ENCODE measurements around the gene ODF2. TPM values are rescaled to one million over a fixed set of nuclear protein-coding genes. Genes with fewer than 3 reads are reported as not detected.
"Not testable (repeated sequence)": the region's sequence is repeated elsewhere in the genome, so short reads cannot be mapped to it uniquely, and the experiment has no call there.

ODF2 gene
- total RNA-seq: 10 to 100 TPM; 73.6 to 73.7 TPM

DNA sequence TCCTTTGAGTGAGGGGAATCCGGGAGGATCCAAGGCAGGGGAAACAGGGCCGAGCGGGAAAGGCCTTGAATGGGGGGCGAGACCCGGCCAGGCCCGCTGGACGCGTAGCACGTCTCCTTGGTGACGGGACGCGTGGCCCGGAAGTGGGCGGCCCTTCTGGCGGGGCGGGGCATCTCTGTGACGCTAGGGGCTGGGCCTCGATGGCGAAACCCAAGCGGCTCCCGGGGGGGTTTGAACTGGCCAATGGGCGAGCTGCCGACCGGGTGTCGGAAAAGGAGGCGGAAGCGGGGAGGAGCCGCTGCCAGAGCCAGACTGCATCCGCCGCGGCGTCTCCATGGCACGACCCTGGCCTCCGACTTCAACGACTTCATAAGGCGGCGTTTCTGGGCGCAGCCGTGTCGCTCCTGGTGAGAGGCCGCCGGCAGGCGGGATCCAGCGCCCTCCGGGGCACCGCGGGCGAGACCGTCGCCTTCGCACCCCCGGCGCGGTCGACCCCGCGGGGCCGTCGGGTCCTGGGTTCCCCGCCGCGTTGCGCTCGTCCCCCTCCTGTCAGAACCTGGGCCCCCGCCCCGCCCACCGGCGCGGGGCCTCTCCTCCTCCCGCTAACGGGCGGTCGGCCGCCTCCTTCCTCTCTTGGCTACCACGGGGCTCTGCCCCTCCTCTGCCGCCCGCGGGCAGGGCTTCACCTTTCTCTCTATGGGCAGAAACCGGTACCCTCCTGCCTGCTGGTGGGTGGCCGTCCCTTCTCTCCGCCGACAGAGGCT is at the start of gene ODF2:
Gene ODF2, plus strand, starts transcription at position 158 of the 764 bp plus-strand sequence. Its CDS starts 86 bp downstream, at position 244.
- H3K36me3 Mint-ChIP-seq (ENCODE audit: low read depth): peaks cover 9% of the 10 kb centered on the region
- peaks cover 15% of the 10 kb centered on the region for H3K4me1 Mint-ChIP-seq (ENCODE audit: low read depth)
- peak within 1 kb of the TSS; percentile 90 for H3K4me3 Mint-ChIP-seq
- peak; percentile 99 for DNase-seq
- H3K27me3 Mint-ChIP-seq (ENCODE audit: low read depth): no peaks in the 10 kb centered on the region
- peak within 1 kb of the TSS; percentile 84 for H3K27ac Mint-ChIP-seq
- CTCF ChIA-PET: no interaction called here
- no peaks in the 10 kb centered on the region for H3K9me3 Mint-ChIP-seq
- intact Hi-C loops (cut with micrococcal nuclease): loop anchor here (1.0 to 10.0 kb wide), 10 partner anchors 49 to 388 kb away; partner anchors contain the start of genes COQ4, GLE1, SLC25A25 and SPOUT1

DNA sequence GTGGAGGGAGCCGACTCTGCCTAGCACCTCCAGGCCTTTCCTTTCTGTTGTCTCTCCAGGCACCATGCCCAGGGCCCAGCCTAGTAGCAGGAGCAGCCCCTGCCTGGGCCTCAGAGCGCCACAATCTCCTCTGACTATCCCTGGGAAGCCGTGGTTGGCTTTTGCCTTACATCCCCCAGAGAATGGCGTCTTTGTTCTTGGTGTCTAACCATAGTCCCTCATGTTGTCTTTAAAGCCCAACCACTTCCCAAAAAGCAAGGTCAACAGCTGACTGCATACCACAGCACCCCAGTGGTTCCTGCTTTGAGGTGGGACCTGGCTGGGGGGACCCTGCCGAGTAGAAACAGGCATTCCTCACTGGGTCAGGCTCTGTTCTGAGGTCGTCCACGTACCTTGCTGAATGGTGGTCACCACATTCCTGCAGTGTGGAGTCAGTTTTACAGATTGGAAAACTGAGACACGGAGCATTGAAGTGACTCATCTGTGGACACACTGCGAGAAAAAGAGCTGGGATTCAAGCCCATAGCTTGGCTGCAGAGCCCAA is 48.9 kb upstream of the ODF2 start:
- Mint-ChIP-seq H3K4me1 (ENCODE audit: low read depth) (no peaks in the 10 kb centered on the region), H3K36me3 (ENCODE audit: low read depth) (no peaks in the 10 kb centered on the region), H3K27ac (no peak overlapping the region), H3K27me3 (ENCODE audit: low read depth) (peaks cover 29% of the 10 kb centered on the region), H3K9me3 (no peaks in the 10 kb centered on the region), H3K4me3 (no peak overlapping the region)
- intact Hi-C loops (cut with micrococcal nuclease): no loop called here
- DNase-seq: no peak
- CTCF ChIA-PET: interaction anchor here (1.5 kb wide), 1 partner anchor 25 kb away, joined by 3 read pairs; no protein-coding TSS in a partner anchor

- peaks cover 35% of the 10 kb centered on the region for H3K27me3 Mint-ChIP-seq (ENCODE audit: low read depth)
- H3K4me1 Mint-ChIP-seq (ENCODE audit: low read depth): no peaks in the 10 kb centered on the region
- no peak overlapping the region for H3K4me3 Mint-ChIP-seq
- no peaks in the 10 kb centered on the region for H3K9me3 Mint-ChIP-seq
- H3K36me3 Mint-ChIP-seq (ENCODE audit: low read depth): no peaks in the 10 kb centered on the region
- intact Hi-C loops (cut with micrococcal nuclease): no loop called here
- CTCF ChIA-PET: interaction anchor here (3.0 kb wide), 1 partner anchor 11 kb away, joined by 10 read pairs; no protein-coding TSS in a partner anchor
- no peak for DNase-seq
- H3K27ac Mint-ChIP-seq: no peak overlapping the region
Observed at GRCh38 chr9:128408963-128409431, 46.8 kb upstream of the ODF2 start.

GRCh38 chr9:128409450-128409849 is 46.4 kb upstream of the ODF2 start:
- no peak for DNase-seq
- Mint-ChIP-seq H3K4me3 (no peak overlapping the region), H3K27ac (no peak overlapping the region), H3K36me3 (ENCODE audit: low read depth) (no peaks in the 10 kb centered on the region), H3K4me1 (ENCODE audit: low read depth) (no peaks in the 10 kb centered on the region), H3K27me3 (ENCODE audit: low read depth) (peaks cover 37% of the 10 kb centered on the region), H3K9me3 (no peaks in the 10 kb centered on the region)
- intact Hi-C loops (cut with micrococcal nuclease): no loop called here
- CTCF ChIA-PET: interaction anchor here (3.0 kb wide), 1 partner anchor 10 kb away, joined by 10 read pairs; no protein-coding TSS in a partner anchor

GRCh38 chr9:128409978-128410377 is 45.8 kb upstream of the ODF2 start:
- CTCF ChIA-PET: interaction anchor here (0.6 to 3.8 kb wide), 4 partner anchors 10 to 48 kb away, joined by 3 to 24 read pairs (median 8); partner anchors contain the start of gene URM1
- Mint-ChIP-seq H3K36me3 (ENCODE audit: low read depth) (no peaks in the 10 kb centered on the region), H3K27me3 (ENCODE audit: low read depth) (peaks cover 41% of the 10 kb centered on the region), H3K9me3 (no peaks in the 10 kb centered on the region), H3K4me3 (no peak overlapping the region), H3K4me1 (ENCODE audit: low read depth) (no peaks in the 10 kb centered on the region), H3K27ac (no peak overlapping the region)
- intact Hi-C loops (cut with micrococcal nuclease): no loop called here
- DNase-seq: no peak

DNA sequence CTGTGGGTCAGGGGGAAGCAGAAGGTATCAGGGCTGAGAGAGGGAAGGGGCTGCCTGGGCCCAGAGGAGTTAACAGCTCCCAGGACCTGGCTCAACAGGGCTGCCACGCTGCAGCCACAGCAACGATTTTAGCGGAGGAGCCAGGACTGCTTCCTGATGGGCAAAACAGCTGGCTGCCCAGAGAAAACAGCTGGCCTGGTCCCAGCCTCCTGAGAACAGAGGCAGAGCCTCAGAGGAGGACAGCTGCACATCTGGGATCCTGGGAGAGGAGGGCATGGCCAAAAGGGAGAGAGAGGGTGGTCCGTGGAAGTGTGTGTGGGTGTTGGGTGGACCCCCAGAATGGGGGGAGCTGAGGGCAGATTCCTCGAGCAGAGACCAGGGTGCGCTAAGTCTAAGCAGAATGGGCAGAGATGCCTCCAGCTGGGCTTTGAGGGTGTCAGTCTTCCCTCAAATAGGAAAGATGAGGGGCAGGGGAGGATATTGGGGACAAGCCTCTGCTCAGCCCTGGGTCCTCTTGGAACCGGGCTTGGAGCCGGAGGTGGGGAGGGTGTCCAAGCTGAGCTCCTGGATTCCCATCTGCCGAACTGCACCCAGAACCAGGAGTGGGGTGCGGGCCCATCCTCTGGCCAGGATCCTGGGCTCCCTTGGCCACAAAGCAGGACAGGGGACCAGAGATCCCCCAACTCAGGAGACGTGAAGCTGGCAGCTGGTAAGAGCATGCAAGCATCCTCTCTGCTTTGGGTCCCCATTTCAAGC is 44.3 kb upstream of the ODF2 start:
- no peaks in the 10 kb centered on the region for H3K9me3 Mint-ChIP-seq
- H3K27me3 Mint-ChIP-seq (ENCODE audit: low read depth): peaks cover 53% of the 10 kb centered on the region
- no peaks in the 10 kb centered on the region for H3K36me3 Mint-ChIP-seq (ENCODE audit: low read depth)
- no peaks in the 10 kb centered on the region for H3K4me1 Mint-ChIP-seq (ENCODE audit: low read depth)
- no peak for DNase-seq
- no peak overlapping the region for H3K4me3 Mint-ChIP-seq
- CTCF ChIA-PET: interaction anchor here (1.9 to 3.8 kb wide), 3 partner anchors 8 to 49 kb away, joined by 5 to 24 read pairs (median 10); partner anchors contain the start of gene URM1
- intact Hi-C loops (cut with micrococcal nuclease): loop anchor here (1.0 kb wide), 2 partner anchors 49 to 116 kb away; no protein-coding TSS in a partner anchor
- H3K27ac Mint-ChIP-seq: no peak overlapping the region

- no peak overlapping the region for H3K27ac Mint-ChIP-seq
- peaks cover 51% of the 10 kb centered on the region for H3K27me3 Mint-ChIP-seq (ENCODE audit: low read depth)
- H3K36me3 Mint-ChIP-seq (ENCODE audit: low read depth): no peaks in the 10 kb centered on the region
- intact Hi-C loops (cut with micrococcal nuclease): loop anchor here (1.0 kb wide), 2 partner anchors 50 to 117 kb away; no protein-coding TSS in a partner anchor
- H3K9me3 Mint-ChIP-seq: no peaks in the 10 kb centered on the region
- H3K4me1 Mint-ChIP-seq (ENCODE audit: low read depth): no peaks in the 10 kb centered on the region
- peak; percentile 78 for DNase-seq
- CTCF ChIA-PET: interaction anchor here (0.5 to 3.8 kb wide), 4 partner anchors 19 to 50 kb away, joined by 3 to 24 read pairs (median 4); no protein-coding TSS in a partner anchor
- H3K4me3 Mint-ChIP-seq: no peak overlapping the region
Observed at GRCh38 chr9:128412120-128412790, 43.6 kb upstream of the ODF2 start.

- H3K9me3 Mint-ChIP-seq; H3K4me1 Mint-ChIP-seq (ENCODE audit: low read depth); intact Hi-C loops (cut with micrococcal nuclease); H3K4me3 Mint-ChIP-seq; H3K36me3 Mint-ChIP-seq (ENCODE audit: low read depth); DNase-seq; H3K27ac Mint-ChIP-seq; CTCF ChIA-PET: not testable (repeated sequence)
- peaks cover 51% of the 10 kb centered on the region for H3K27me3 Mint-ChIP-seq (ENCODE audit: low read depth)
Observed at GRCh38 chr9:128413728-128414127, 42.1 kb upstream of the ODF2 start.

DNA sequence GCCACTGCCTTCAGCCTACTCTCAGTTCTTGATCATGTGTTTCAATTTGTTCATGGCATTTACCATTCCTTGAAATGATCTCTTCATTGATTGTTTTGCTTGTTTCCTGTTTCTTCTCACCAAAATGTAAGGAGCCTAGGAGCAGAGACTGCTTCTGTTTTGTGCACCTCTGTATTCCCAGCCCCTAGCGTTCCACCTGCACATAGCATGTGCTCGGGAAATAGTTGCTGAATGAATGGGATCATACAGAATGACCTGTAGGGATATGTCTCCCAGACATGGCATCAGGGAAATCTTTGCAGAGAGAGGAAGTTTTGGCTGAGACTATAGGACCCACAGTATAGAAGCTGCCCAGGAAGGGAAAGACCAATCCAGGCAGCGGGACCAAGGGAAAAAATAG is 41.3 kb upstream of the ODF2 start:
- DNase-seq: no peak

DNA sequence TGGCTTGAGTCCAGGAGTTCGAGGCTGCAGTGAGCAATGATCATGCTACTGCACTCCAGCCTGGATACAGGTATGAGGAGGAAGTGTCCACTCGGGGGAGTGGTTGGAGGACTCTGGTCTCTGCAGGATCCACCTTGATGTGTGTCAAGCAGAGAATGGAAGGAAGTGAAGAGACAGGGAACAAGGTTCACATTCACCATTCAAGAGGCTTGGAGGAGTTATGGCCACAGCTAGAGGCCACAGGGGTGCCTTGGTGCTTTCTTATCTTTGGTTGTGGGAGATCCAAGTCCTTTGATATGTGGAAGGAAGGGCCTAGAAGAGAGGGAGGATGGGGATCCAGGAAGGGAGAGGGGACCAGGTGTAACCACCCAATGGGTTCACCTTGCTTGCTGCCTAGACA is 40.5 kb upstream of the ODF2 start:
- H3K4me3 Mint-ChIP-seq: no peak overlapping the region
- H3K27me3 Mint-ChIP-seq (ENCODE audit: low read depth): peaks cover 53% of the 10 kb centered on the region
- H3K4me1 Mint-ChIP-seq (ENCODE audit: low read depth): peaks cover 9% of the 10 kb centered on the region
- DNase-seq: no peak
- no peak overlapping the region for H3K27ac Mint-ChIP-seq
- intact Hi-C loops (cut with micrococcal nuclease): no loop called here
- H3K9me3 Mint-ChIP-seq: no peaks in the 10 kb centered on the region
- CTCF ChIA-PET: interaction anchor here (1.3 kb wide), 1 partner anchor 30 kb away, joined by 4 read pairs; no protein-coding TSS in a partner anchor
- no peaks in the 10 kb centered on the region for H3K36me3 Mint-ChIP-seq (ENCODE audit: low read depth)

More for the DNA sequence above, 41.3 kb upstream of the ODF2 start:
- CTCF ChIA-PET: interaction anchor here (1.3 kb wide), 1 partner anchor 29 kb away, joined by 4 read pairs; no protein-coding TSS in a partner anchor
- peaks cover 55% of the 10 kb centered on the region for H3K27me3 Mint-ChIP-seq (ENCODE audit: low read depth)
- no peaks in the 10 kb centered on the region for H3K36me3 Mint-ChIP-seq (ENCODE audit: low read depth)
- no peak overlapping the region for H3K27ac Mint-ChIP-seq
- H3K4me1 Mint-ChIP-seq (ENCODE audit: low read depth): peaks cover 4% of the 10 kb centered on the region
- no peak overlapping the region for H3K4me3 Mint-ChIP-seq
- intact Hi-C loops (cut with micrococcal nuclease): no loop called here
- no peaks in the 10 kb centered on the region for H3K9me3 Mint-ChIP-seq

- intact Hi-C loops (cut with micrococcal nuclease): no loop called here
- CTCF ChIA-PET: no interaction called here
- peaks cover 9% of the 10 kb centered on the region for H3K4me1 Mint-ChIP-seq (ENCODE audit: low read depth)
- H3K4me3 Mint-ChIP-seq: no peak overlapping the region
- no peaks in the 10 kb centered on the region for H3K9me3 Mint-ChIP-seq
- H3K27ac Mint-ChIP-seq: no peak overlapping the region
- no peaks in the 10 kb centered on the region for H3K36me3 Mint-ChIP-seq (ENCODE audit: low read depth)
- H3K27me3 Mint-ChIP-seq (ENCODE audit: low read depth): peaks cover 51% of the 10 kb centered on the region
- no peak for DNase-seq
Observed at GRCh38 chr9:128416014-128416413, 39.8 kb upstream of the ODF2 start.

All from activated naive CD4-positive, alpha-beta T cell treated with anti-CD3 and anti-CD28 coated beads for 36 hours (primary cell).